Right kidney (tissue), 9 donors: Measurements from ENCODE around the gene GNS.

Experiments used
- DNase-seq: peaks from one replicate; pipeline ENCODE4 v3.0.0-alpha.2; 2016
- long read RNA-seq, 8 donors: transcript quantifications; one replicate each; lab custom pipeline, GENCODE V29; 2026

GNS gene
- long read RNA-seq, donor 1, full-length matches to known transcripts = 11 of 32 reads
- long read RNA-seq, donor 1, partial matches to known transcripts = 21 of 32 reads
- long read RNA-seq, donor 1, other reads (novel, unspliced or antisense) = 0 of 32 reads
- long read RNA-seq, donor 2, full-length matches to known transcripts = 8 of 23 reads
- long read RNA-seq, donor 2, partial matches to known transcripts = 15 of 23 reads
- long read RNA-seq, donor 2, other reads (novel, unspliced or antisense) = 0 of 23 reads
- long read RNA-seq, donor 3, full-length matches to known transcripts = 15 of 28 reads
- long read RNA-seq, donor 3, partial matches to known transcripts = 13 of 28 reads
- long read RNA-seq, donor 3, other reads (novel, unspliced or antisense) = 0 of 28 reads
- long read RNA-seq, donor 4, full-length matches to known transcripts = 14 of 37 reads
- long read RNA-seq, donor 4, partial matches to known transcripts = 23 of 37 reads
- long read RNA-seq, donor 4, other reads (novel, unspliced or antisense) = 0 of 37 reads
- long read RNA-seq, donor 5, full-length matches to known transcripts = 24 of 38 reads
- long read RNA-seq, donor 5, partial matches to known transcripts = 14 of 38 reads
- long read RNA-seq, donor 5, other reads (novel, unspliced or antisense) = 0 of 38 reads
- long read RNA-seq, donor 6, full-length matches to known transcripts = 21 of 58 reads
- long read RNA-seq, donor 6, partial matches to known transcripts = 37 of 58 reads
- long read RNA-seq, donor 6, other reads (novel, unspliced or antisense) = 0 of 58 reads
- long read RNA-seq, donor 7, full-length matches to known transcripts = 26 of 111 reads
- long read RNA-seq, donor 7, partial matches to known transcripts = 85 of 111 reads
- long read RNA-seq, donor 7, other reads (novel, unspliced or antisense) = 0 of 111 reads
- long read RNA-seq, donor 8, full-length matches to known transcripts = 24 of 44 reads
- long read RNA-seq, donor 8, partial matches to known transcripts = 20 of 44 reads
- long read RNA-seq, donor 8, other reads (novel, unspliced or antisense) = 0 of 44 reads

- DNase-seq = peak; percentile 97
These were observed at the start of gene GNS for GRCh38 chr12:64759035-64759894. Gene GNS, minus strand, starts transcription at chr12:64759406. Its CDS starts 130 bp downstream, at chr12:64759276.

GRCh38 chr12:64808110-64808509, 48.9 kb upstream of the GNS start:
- no peak for DNase-seq

- DNase-seq = no peak
These were observed 47.6 kb upstream of the GNS start for GRCh38 chr12:64806593-64807460.

GRCh38 chr12:64806173-64806572, 47.0 kb upstream of the GNS start:
- DNase-seq = no peak

- peak; percentile 31 for DNase-seq
These were observed 43.1 kb upstream of the GNS start for GRCh38 chr12:64802180-64802775.

GRCh38 chr12:64801381-64801780, 42.2 kb upstream of the GNS start:
- no peak for DNase-seq

- DNase-seq = no peak
These were observed 41.4 kb upstream of the GNS start for GRCh38 chr12:64800640-64801039.

GRCh38 chr12:64798165-64798564, 39.0 kb upstream of the GNS start:
- no peak for DNase-seq

- no peak for DNase-seq
These were observed 38.0 kb upstream of the GNS start for GRCh38 chr12:64797156-64797555.

- no peak for DNase-seq
These were observed 37.1 kb upstream of the GNS start for GRCh38 chr12:64796205-64796845.

- DNase-seq = no peak
These were observed 35.1 kb upstream of the GNS start for GRCh38 chr12:64794305-64794704.

GRCh38 chr12:64793610-64794009, 34.4 kb upstream of the GNS start:
- no peak for DNase-seq

- no peak for DNase-seq
These were observed 32.9 kb upstream of the GNS start for GRCh38 chr12:64792128-64792527.

- no peak for DNase-seq
These were observed 31.8 kb upstream of the GNS start for GRCh38 chr12:64791036-64791435.

- no peak for DNase-seq
These were observed 31.0 kb upstream of the GNS start for GRCh38 chr12:64790166-64790565.

GRCh38 chr12:64785838-64786237, 26.6 kb upstream of the GNS start:
- no peak for DNase-seq

GRCh38 chr12:64782191-64782876, 23.1 kb upstream of the GNS start:
- no peak for DNase-seq

GRCh38 chr12:64781280-64782190, 22.3 kb upstream of the GNS start:
- DNase-seq = peak; percentile 74
